Ishikawa (cell line): ENCODE measurements around the gene EXOSC6.

Experiments used
- CEBPB ChIP-seq: IDR thresholded peaks from 2 replicates; pipeline ENCODE4 v1.6.1; 2012
- CREB1 ChIP-seq: IDR thresholded peaks from 2 replicates; pipeline ENCODE4 v1.6.1; 2012; ENCODE audit warnings: low read depth
- EGR1 ChIP-seq: IDR thresholded peaks from 2 replicates; pipeline ENCODE4 v1.6.1; 2012
- EP300 ChIP-seq: IDR thresholded peaks from 2 replicates; pipeline ENCODE4 v1.6.1; 2012; ENCODE audit warnings: borderline replicate concordance
- FOXM1 ChIP-seq: IDR thresholded peaks from 2 replicates; pipeline ENCODE4 v1.6.1; 2012; ENCODE audit warnings: low read depth, borderline replicate concordance
- MAX ChIP-seq: IDR thresholded peaks from 2 replicates; pipeline ENCODE4 v1.6.1; 2012
- NFIC ChIP-seq: IDR thresholded peaks from 2 replicates; pipeline ENCODE4 v1.6.1; 2012
- RAD21 ChIP-seq: IDR thresholded peaks from 2 replicates; pipeline ENCODE4 v1.6.1; 2012; ENCODE audit warnings: low read depth
- REST ChIP-seq: IDR thresholded peaks from 2 replicates; pipeline ENCODE4 v1.6.1; 2012; ENCODE audit warnings: low read depth, mild to moderate bottlenecking
- TAF1 ChIP-seq: IDR thresholded peaks from 2 replicates; pipeline ENCODE4 v1.6.1; 2012; ENCODE audit warnings: low read depth, mild to moderate bottlenecking
- TCF12 ChIP-seq: IDR thresholded peaks from 2 replicates; pipeline ENCODE4 v1.6.1; 2012; ENCODE audit warnings: low read depth
- TEAD4 ChIP-seq: IDR thresholded peaks from 2 replicates; pipeline ENCODE4 v1.6.1; 2012
- USF1 ChIP-seq: IDR thresholded peaks from 2 replicates; pipeline ENCODE4 v1.6.1; 2012
- YY1 ChIP-seq: IDR thresholded peaks from 2 replicates; pipeline ENCODE4 v1.6.1; 2012; ENCODE audit warnings: low read depth
- ZBTB7A ChIP-seq: IDR thresholded peaks from 2 replicates; pipeline ENCODE4 v1.6.1; 2012; ENCODE audit warnings: low read depth

Gene EXOSC6

GRCh38 chr16:70251629-70252354, at the start of gene EXOSC6:
EXOSC6 (minus strand) TSS chr16:70251940; CDS start chr16:70251900, 40 bp downstream.
- TF ChIP-seq ZBTB7A (no peak), TCF12 (peak; percentile 53; the same call in 1 of the 2 replicates), CREB1 (no peak), YY1 (peak; percentile 87), EGR1 (no peak), RAD21 (no peak), TAF1 (peak; percentile 78), EP300 (peak; percentile 8; the same call in 1 of the 2 replicates), REST (no peak), TEAD4 (peak; percentile 18; the same call in 1 of the 2 replicates), FOXM1 (no peak; the same call in 1 of the 2 replicates), NFIC (peak; percentile 42; the same call in 1 of the 2 replicates), MAX (peak; percentile 85), CEBPB (no peak), USF1 (0 out of 2 replicates have a peak, but pooled peaks have one; percentile 5)

- no peak for TF ChIP-seq CREB1
- TF ChIP-seq TCF12: no peak
- no peak for TF ChIP-seq TEAD4
- TF ChIP-seq NFIC: no peak
- no peak for TF ChIP-seq FOXM1
- TF ChIP-seq USF1: no peak
- TF ChIP-seq EGR1: no peak
- TF ChIP-seq CEBPB: no peak
- no peak for TF ChIP-seq RAD21
Measured at GRCh38 chr16:70301121-70301520, 49.4 kb upstream of the EXOSC6 start.

GRCh38 chr16:70298988-70299938, 47.5 kb upstream of the EXOSC6 start, which contains the start of gene DDX19B:
DDX19B (plus strand) TSS chr16:70299186; CDS start chr16:70299298, 112 bp downstream.
- peak; percentile 57; the same call in 1 of the 2 replicates for TF ChIP-seq EGR1
- no peak for TF ChIP-seq USF1
- TF ChIP-seq YY1: 0 out of 2 replicates have a peak, but pooled peaks have one; percentile 46
- peak; percentile 87 for TF ChIP-seq CREB1
- TF ChIP-seq ZBTB7A: 0 out of 2 replicates have a peak, but pooled peaks have one; percentile 35
- peak; percentile 29; the same call in 1 of the 2 replicates for TF ChIP-seq EP300
- TF ChIP-seq TAF1: peak; percentile 72
- peak; percentile 46; the same call in 1 of the 2 replicates for TF ChIP-seq CEBPB
- no peak for TF ChIP-seq TEAD4

GRCh38 chr16:70295634-70296033, 43.9 kb upstream of the EXOSC6 start:
- TF ChIP-seq YY1 (no peak), CREB1 (no peak), CEBPB (no peak), USF1 (no peak), TCF12 (no peak), EGR1 (no peak), TAF1 (no peak), EP300 (no peak), MAX (no peak), FOXM1 (no peak), NFIC (no peak), ZBTB7A (no peak), TEAD4 (no peak)

GRCh38 chr16:70294385-70295025, 42.8 kb upstream of the EXOSC6 start:
- TF ChIP-seq NFIC (no peak), REST (no peak), CEBPB (no peak), RAD21 (no peak), TEAD4 (no peak), YY1 (no peak), MAX (no peak), FOXM1 (no peak), TAF1 (no peak), EP300 (no peak), ZBTB7A (no peak), USF1 (no peak), EGR1 (no peak), TCF12 (no peak), CREB1 (no peak)
